C4-2B (cell line): Measurements from ENCODE around the gene SOD2.

Experiments used
- ZFX ChIP-seq: fragments of 450-650 bp; IDR thresholded peaks from 2 replicates; pipeline ENCODE4 v1.6.1; 2017
- TF ChIP-seq, protein P1 (sequence below): fragments of 450-650 bp; conservative IDR thresholded peaks from 2 replicates; pipeline ENCODE4 v1.5.1; 2017; ENCODE audit warnings: mild to moderate bottlenecking

DNA sequence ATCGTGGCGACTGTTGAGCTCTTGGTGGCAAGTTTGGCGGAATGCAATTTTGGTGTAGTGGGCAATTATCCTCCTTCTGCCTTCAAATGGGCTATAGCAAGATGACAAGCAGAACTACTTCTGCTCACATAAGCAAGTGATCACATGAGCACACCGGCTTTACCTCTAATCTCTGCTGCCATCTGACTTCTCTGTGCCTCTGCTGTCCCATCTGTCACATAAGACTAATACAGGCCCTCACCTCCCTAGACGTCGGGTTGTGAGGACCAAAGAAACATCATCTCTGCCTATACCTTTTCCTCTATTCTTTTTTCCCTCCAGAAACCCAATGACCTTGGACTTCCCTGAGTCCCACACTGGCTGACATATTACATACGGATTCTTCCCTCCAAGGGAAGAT is 20.9 kb upstream of the SOD2 start:
- TF ChIP-seq, protein P1, sequence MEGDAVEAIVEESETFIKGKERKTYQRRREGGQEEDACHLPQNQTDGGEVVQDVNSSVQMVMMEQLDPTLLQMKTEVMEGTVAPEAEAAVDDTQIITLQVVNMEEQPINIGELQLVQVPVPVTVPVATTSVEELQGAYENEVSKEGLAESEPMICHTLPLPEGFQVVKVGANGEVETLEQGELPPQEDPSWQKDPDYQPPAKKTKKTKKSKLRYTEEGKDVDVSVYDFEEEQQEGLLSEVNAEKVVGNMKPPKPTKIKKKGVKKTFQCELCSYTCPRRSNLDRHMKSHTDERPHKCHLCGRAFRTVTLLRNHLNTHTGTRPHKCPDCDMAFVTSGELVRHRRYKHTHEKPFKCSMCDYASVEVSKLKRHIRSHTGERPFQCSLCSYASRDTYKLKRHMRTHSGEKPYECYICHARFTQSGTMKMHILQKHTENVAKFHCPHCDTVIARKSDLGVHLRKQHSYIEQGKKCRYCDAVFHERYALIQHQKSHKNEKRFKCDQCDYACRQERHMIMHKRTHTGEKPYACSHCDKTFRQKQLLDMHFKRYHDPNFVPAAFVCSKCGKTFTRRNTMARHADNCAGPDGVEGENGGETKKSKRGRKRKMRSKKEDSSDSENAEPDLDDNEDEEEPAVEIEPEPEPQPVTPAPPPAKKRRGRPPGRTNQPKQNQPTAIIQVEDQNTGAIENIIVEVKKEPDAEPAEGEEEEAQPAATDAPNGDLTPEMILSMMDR, result no peak
- TF ChIP-seq ZFX, result no peak
